GM12892 (cell line): ENCODE results near the gene PNLIPRP1.

ENCODE experiments used
- POLR2A ChIP-seq: IDR thresholded peaks from 2 replicates; pipeline ENCODE4 v1.6.1; 2011; ENCODE audit warnings: low read depth, low read length, control low read depth
- POLR2AphosphoS5 ChIP-seq: IDR thresholded peaks from 2 replicates; pipeline ENCODE4 v1.6.1; 2011; ENCODE audit warnings: low read depth, low read length, control low read depth
- TAF1 ChIP-seq: IDR thresholded peaks from 2 replicates; pipeline ENCODE4 v1.6.1; 2011; ENCODE audit warnings: low read depth, mild to moderate bottlenecking, control low read depth, low read length, borderline replicate concordance

DNA sequence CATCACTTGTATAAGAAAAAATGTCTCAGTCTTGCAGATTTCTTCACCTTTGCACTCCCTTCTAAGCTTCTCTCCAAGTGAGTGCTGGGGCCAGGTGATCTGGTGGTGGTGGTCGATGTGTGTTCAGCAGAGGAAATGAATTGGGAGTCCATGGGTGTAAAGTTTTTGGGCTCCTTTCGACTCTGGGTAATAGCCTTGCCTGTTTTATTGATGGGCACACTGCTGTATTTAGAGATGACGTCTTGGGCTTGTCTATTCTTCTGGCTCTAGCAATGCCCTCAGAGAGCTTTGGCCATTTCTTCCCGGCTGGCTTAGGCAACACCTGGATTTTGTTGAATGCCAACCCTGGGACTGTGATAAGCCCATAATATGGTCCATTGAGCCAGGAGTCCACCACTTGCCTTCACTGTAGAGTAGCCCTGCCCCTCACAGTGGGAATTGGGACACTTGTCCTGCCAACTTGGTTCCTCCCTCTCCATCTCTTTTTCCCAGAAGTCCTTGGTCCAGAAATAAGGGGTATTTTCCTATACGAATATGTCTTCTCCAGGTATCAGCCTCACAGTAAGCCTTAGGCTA, 33.4 kb upstream of the PNLIPRP1 start:
- TF ChIP-seq TAF1 (no peak), POLR2A (no peak), POLR2AphosphoS5 (no peak)
